Neural crest cell (in vitro differentiated cells): Measurements from ENCODE around the gene TRMU. TPM values are rescaled to one million over a fixed set of nuclear protein-coding genes. Genes with fewer than 3 reads are reported as not detected.

Source experiments
- DNase-seq: peaks from one replicate; pipeline ENCODE4 v3.0.0; 2021; ENCODE audit warnings: low read depth, mixed read lengths, low spot score
- H3K27ac Mint-ChIP-seq: one replicate; pipeline ENCODE4 v1.8.0; 2021; ENCODE audit warnings: mild to moderate bottlenecking, mixed read lengths; ENCODE audit not compliant: unreplicated experiment
- H3K27me3 Mint-ChIP-seq: 2 replicates; pipeline ENCODE4 v1.8.0; 2021; ENCODE audit warnings: low read depth, mild to moderate bottlenecking, mixed read lengths
- H3K36me3 Mint-ChIP-seq: 2 replicates; pipeline ENCODE4 v1.8.0; 2021; ENCODE audit warnings: low read depth, mild to moderate bottlenecking, mixed read lengths
- H3K4me1 Mint-ChIP-seq: 2 replicates; pipeline ENCODE4 v1.8.0; 2021; ENCODE audit warnings: mixed read lengths
- H3K4me3 Mint-ChIP-seq: one replicate; pipeline ENCODE4 v1.8.0; 2021; ENCODE audit warnings: mild to moderate bottlenecking, mixed read lengths
- H3K9me3 Mint-ChIP-seq: 2 replicates; pipeline ENCODE4 v1.8.0; 2021; ENCODE audit warnings: mixed read lengths
- total RNA-seq: library from RNA; stranded (reverse); gene quantifications from 2 replicates; pipeline ENCODE4 v1.2.1, GENCODE V29; 2021
- TF ChIP-seq, protein P1 (sequence below): fragments of 200-600 bp; sonication (generic); conservative IDR thresholded peaks from 2 replicates; pipeline ENCODE4 v1.5.0; 2021; ENCODE audit warnings: antibody characterized with exemption, mild to moderate bottlenecking

Gene TRMU
- total RNA-seq, 1 donor from 2014 or later, result 87.0 TPM

DNA sequence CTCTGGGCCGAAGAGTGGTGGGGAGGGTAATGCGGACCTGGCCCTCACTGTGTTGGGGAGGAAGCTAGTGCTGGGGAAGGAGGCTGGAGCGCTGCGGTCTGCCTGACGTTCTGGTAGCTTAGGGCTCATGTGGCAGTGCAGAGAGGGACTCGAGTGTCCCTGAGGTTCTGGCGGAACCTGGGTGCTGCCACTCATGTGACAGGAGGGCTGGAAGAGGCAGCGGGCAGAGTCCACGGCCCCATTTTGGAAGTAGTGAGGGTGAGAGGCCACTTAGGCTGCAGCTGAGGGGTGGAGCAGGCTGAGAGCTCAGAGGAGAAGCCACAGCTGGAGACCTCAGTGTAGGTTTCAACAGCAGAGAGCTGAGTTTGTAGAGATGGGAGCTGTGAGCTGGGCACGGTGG is 16.2 kb upstream of the TRMU start:
- Mint-ChIP-seq H3K9me3 (no peaks in the 10 kb centered on the region), H3K27ac (no peak overlapping the region), H3K4me3 (no peak overlapping the region), H3K27me3 (no peaks in the 10 kb centered on the region), H3K36me3 (peaks cover 19% of the 10 kb centered on the region), H3K4me1 (no peaks in the 10 kb centered on the region)
- DNase-seq, result no peak
- TF ChIP-seq, protein P1, sequence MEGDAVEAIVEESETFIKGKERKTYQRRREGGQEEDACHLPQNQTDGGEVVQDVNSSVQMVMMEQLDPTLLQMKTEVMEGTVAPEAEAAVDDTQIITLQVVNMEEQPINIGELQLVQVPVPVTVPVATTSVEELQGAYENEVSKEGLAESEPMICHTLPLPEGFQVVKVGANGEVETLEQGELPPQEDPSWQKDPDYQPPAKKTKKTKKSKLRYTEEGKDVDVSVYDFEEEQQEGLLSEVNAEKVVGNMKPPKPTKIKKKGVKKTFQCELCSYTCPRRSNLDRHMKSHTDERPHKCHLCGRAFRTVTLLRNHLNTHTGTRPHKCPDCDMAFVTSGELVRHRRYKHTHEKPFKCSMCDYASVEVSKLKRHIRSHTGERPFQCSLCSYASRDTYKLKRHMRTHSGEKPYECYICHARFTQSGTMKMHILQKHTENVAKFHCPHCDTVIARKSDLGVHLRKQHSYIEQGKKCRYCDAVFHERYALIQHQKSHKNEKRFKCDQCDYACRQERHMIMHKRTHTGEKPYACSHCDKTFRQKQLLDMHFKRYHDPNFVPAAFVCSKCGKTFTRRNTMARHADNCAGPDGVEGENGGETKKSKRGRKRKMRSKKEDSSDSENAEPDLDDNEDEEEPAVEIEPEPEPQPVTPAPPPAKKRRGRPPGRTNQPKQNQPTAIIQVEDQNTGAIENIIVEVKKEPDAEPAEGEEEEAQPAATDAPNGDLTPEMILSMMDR, result no peak

DNA sequence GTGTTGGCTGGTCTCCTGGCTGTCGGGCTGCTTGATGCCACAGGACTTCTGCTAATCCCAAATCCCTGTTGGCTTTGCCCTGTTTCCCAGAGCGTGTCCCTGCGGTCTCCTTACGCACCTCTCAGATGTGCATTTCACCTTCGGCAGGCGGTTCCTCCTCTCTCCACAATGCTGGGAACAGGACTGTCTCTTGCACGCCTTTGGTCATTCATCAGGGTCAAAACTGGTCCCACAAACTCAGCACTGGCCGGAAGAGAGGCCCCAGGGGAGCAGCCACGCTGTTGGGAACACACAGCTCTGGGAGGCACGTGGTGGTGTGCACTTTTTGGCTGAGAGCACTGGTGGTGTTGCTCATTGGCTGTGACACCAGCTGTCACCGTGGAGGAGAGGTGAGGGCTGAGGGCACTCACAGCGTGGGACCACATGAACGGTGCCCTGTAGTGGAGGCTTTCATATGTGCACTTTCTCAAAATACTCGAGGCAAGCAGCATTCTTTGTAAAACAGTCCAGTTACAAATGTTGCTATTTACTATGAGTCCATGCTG is 15.3 kb upstream of the TRMU start:
- H3K4me3 Mint-ChIP-seq, result no peak overlapping the region
- H3K27ac Mint-ChIP-seq, result no peak overlapping the region
- TF ChIP-seq, protein P1, result no peak
- no peaks in the 10 kb centered on the region for H3K4me1 Mint-ChIP-seq
- H3K27me3 Mint-ChIP-seq, result no peaks in the 10 kb centered on the region
- peaks cover 19% of the 10 kb centered on the region for H3K36me3 Mint-ChIP-seq
- DNase-seq, result no peak
- H3K9me3 Mint-ChIP-seq, result no peaks in the 10 kb centered on the region

DNA sequence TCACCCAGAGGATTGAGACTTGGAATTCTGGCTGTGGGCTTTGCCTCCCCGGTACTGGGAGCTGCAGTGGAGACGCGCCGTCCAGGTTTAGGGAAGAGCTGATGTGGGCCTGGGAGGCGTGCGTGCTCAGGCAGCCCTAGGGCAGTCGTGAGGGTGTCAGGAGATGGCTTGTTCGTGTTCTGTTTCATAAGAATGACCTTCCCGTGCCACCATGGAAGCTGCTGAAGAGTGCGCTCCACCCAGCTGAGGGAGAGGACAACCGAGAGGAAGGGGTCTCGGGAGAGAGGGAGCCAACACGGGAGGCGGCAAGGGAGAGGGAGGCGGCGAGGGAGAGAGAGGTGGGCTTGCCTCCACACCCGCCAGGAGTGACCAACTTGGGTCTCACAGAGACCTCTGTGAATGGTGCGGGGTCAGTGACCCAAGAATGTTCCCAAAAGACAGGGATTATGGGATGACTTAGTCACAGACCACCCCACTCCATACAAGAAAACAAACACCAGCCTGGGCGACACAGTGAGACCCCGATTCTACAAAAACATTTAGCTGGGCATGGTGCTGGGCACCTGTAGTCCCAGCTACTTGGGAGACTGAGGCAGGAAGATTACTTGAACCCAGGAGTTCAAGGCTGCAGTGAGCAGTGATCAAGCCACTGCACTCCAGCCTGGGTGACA is 14.7 kb upstream of the TRMU start:
- no peak overlapping the region for H3K27ac Mint-ChIP-seq
- DNase-seq, result no peak

DNA sequence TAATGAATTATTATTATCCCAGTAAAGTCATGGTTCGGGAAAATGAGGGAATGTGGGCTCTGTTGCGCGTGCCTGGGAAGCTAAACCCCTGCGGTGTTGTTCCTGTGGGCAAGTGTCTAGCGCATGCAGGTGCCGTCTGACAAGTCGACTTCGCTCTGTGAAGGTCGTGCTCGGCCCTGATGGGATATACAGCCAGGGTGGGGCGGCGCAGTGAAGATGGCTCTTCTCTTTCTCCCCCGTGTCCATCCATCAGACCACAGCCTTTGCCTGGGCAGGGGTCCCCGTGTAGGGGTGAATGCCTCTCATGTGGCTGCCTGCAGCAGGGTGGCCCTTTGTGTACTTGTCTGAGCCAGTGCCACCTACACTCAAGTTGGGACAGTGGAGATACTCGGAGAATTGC is 12.8 kb upstream of the TRMU start:
- DNase-seq, result no peak
- H3K36me3 Mint-ChIP-seq, result peaks cover 18% of the 10 kb centered on the region
- TF ChIP-seq, protein P1, result no peak
- no peaks in the 10 kb centered on the region for H3K9me3 Mint-ChIP-seq
- no peak overlapping the region for H3K4me3 Mint-ChIP-seq
- H3K27ac Mint-ChIP-seq, result no peak overlapping the region
- no peaks in the 10 kb centered on the region for H3K4me1 Mint-ChIP-seq
- no peaks in the 10 kb centered on the region for H3K27me3 Mint-ChIP-seq

More for the DNA sequence above, 14.7 kb upstream of the TRMU start:
- Mint-ChIP-seq H3K9me3 (no peaks in the 10 kb centered on the region), H3K4me1 (no peaks in the 10 kb centered on the region), H3K36me3 (peaks cover 16% of the 10 kb centered on the region), H3K4me3 (no peak overlapping the region), H3K27me3 (no peaks in the 10 kb centered on the region)
- TF ChIP-seq, protein P1, result no peak

DNA sequence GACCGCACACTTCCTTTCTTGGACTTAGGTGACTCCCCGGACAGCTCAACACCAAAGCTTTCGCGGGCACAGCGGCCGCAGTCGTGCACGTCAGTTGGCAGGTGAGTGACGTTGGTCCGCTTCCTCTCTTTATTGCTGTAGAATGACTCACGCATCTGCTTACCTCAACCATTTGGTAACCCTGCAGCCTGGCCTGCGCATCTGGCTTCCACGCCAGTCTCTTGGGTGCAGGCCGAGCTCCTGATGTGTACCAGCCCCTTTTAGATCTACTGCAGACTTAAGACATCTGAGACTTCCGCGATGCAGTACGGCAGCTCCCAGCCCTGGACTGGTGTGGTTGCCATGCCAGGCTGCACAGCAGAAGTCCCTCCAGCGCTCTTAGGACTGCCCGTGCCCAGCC is 12.4 kb upstream of the TRMU start:
- TF ChIP-seq, protein P1, result no peak
- Mint-ChIP-seq H3K27me3 (no peaks in the 10 kb centered on the region), H3K4me1 (no peaks in the 10 kb centered on the region), H3K9me3 (no peaks in the 10 kb centered on the region), H3K36me3 (peaks cover 18% of the 10 kb centered on the region), H3K27ac (no peak overlapping the region), H3K4me3 (no peak overlapping the region)
- no peak for DNase-seq
